NCI-H146 treated with DMSO at 0.1 percent for 48 hours (cell line): ENCODE results near the gene PRR29.
A peak's percentile ranks its signal among the peaks of the same experiment; 100 is the strongest.
"Not testable (repeated sequence)": the region's sequence is repeated elsewhere in the genome, so short reads cannot be mapped to it uniquely, and the experiment has no call there.

ENCODE experiments used
- DNase-seq: peaks from one replicate; lab custom pipeline; 2025; ENCODE audit not compliant: unreplicated experiment; lab: John Stamatoyannopoulos, UW

PRR29 gene

GRCh38 chr17:63996430-63997182 lies 1.5 kb upstream of the PRR29 start:
- no peak for DNase-seq

GRCh38 chr17:63997341-63998048 lies 656 bp upstream of the PRR29 start:
- DNase-seq = no peak

GRCh38 chr17:63998721-63999679 lies 849 bp downstream of the PRR29 start:
- no peak for DNase-seq

- no peak for DNase-seq
Measured at GRCh38 chr17:63999680-64000531, 1.8 kb downstream of the PRR29 start.

- DNase-seq = no peak
Measured at GRCh38 chr17:64001091-64001579, 3.0 kb downstream of the PRR29 start.

GRCh38 chr17:64001763-64002529 lies 3.8 kb downstream of the PRR29 start:
- no peak for DNase-seq

GRCh38 chr17:64002658-64003525 lies 4.7 kb downstream of the PRR29 start:
- DNase-seq = no peak

- no peak for DNase-seq
Measured at GRCh38 chr17:64003526-64004121, 5.5 kb downstream of the PRR29 start.

GRCh38 chr17:64004218-64004770 lies 6.1 kb downstream of the PRR29 start:
- DNase-seq = no peak

- DNase-seq = no peak
Measured at GRCh38 chr17:64004903-64005733, 7.0 kb downstream of the PRR29 start.

- peak; percentile 58 for DNase-seq
Measured at GRCh38 chr17:64005734-64006167, 7.6 kb downstream of the PRR29 start.

- no peak for DNase-seq
Measured at GRCh38 chr17:64006361-64007088, 8.4 kb downstream of the PRR29 start.

- not testable (repeated sequence) for DNase-seq
Measured at GRCh38 chr17:64007089-64007837, 9.1 kb downstream of the PRR29 start.

GRCh38 chr17:64007838-64008282 lies 9.7 kb downstream of the PRR29 start:
- DNase-seq = no peak

GRCh38 chr17:64008346-64008745 lies 10.2 kb downstream of the PRR29 start:
- DNase-seq = no peak
